IgD-negative memory B cell (primary cell): ENCODE results near the gene TNRC6A. TPM values are rescaled to one million over a fixed set of nuclear protein-coding genes. Genes with fewer than 3 reads are reported as not detected.
A peak's percentile ranks its signal among the peaks of the same experiment; 100 is the strongest.
"Not testable (repeated sequence)": the region's sequence is repeated elsewhere in the genome, so short reads cannot be mapped to it uniquely, and the experiment has no call there.

Experiments used
- H3K27ac Mint-ChIP-seq, 3 donors: one replicate each; pipeline ENCODE4 v1.8.0; 2020 to 2022; ENCODE audit warnings: mild to moderate bottlenecking in 3 of 3, mixed read lengths in 3 of 3, moderate library complexity in 1 of 3
- H3K27me3 Mint-ChIP-seq: one replicate; pipeline ENCODE4 v1.8.0; 2021; ENCODE audit warnings: mixed read lengths
- H3K36me3 Mint-ChIP-seq: one replicate; pipeline ENCODE4 v1.8.0; 2020; ENCODE audit warnings: mild to moderate bottlenecking, mixed read lengths
- H3K4me1 Mint-ChIP-seq, 3 donors: one replicate each; pipeline ENCODE4 v1.8.0; 2020 to 2022; ENCODE audit warnings: mixed read lengths in 3 of 3, mild to moderate bottlenecking in 1 of 3
- H3K4me3 Mint-ChIP-seq, 4 donors: one replicate each; pipeline ENCODE4 v1.8.0; 2020 to 2022; ENCODE audit warnings: mild to moderate bottlenecking in 4 of 4, mixed read lengths in 4 of 4, moderate library complexity in 3 of 4
- H3K9me3 Mint-ChIP-seq, 3 donors: one replicate each; pipeline ENCODE4 v1.8.0; 2020 to 2021; ENCODE audit warnings: mixed read lengths in 3 of 3, mild to moderate bottlenecking in 1 of 3
- polyA plus RNA-seq: library from polyadenylated mRNA; unstranded; fragments of 300-500 nt; fragmentation: Illumina TruSeq; gene quantifications from one replicate; pipeline ENCODE4 v1.2.3, GENCODE V29; 2021

The TNRC6A gene
- polyA plus RNA-seq, 1 donor from 2014 or later: 26.3 TPM

GRCh38 chr16:24800586-24800985 lies 71.1 kb downstream of the TNRC6A start:
- Mint-ChIP-seq H3K27ac (no peak overlapping the region), H3K36me3 (peaks cover 16% of the 10 kb centered on the region), H3K4me1 (peaks cover 0 to 2% (median 0%) of the 10 kb centered on the region in 3 donors), H3K27me3 (no peaks in the 10 kb centered on the region), H3K9me3 (no peaks in the 10 kb centered on the region), H3K4me3 (no peak overlapping the region)

- Mint-ChIP-seq H3K4me3 (no peak overlapping the region), H3K9me3 (no peaks in the 10 kb centered on the region), H3K27ac (peak overlapping the region in 1 of 3 donors; percentile 3), H3K4me1 (peaks cover 0 to 2% (median 0%) of the 10 kb centered on the region in 3 donors), H3K36me3 (peaks cover 16% of the 10 kb centered on the region), H3K27me3 (no peaks in the 10 kb centered on the region)
These were observed 72.4 kb downstream of the TNRC6A start for GRCh38 chr16:24801761-24802302.

DNA sequence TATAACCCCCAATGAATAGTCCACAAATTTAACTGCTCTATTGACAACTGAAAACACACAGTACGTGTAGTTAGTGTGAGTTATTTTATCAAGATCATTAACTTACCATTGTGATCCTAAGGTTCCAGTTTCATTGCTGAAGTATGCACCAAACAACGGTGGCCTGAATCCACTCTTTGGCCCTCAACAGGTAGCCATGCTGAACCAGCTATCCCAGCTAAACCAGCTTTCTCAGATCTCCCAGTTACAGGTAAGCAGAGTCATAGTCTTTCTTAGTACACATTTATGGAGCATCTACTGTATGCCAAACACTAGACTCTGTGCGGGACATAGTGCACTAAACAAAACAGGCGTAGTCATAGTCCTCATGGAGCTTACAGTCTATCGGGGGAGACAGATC lies 76.0 kb downstream of the TNRC6A start:
- no peak overlapping the region for H3K27ac Mint-ChIP-seq
- no peaks in the 10 kb centered on the region for H3K9me3 Mint-ChIP-seq
- peaks cover 8% of the 10 kb centered on the region for H3K36me3 Mint-ChIP-seq
- H3K4me1 Mint-ChIP-seq: peaks cover 0 to 2% (median 0%) of the 10 kb centered on the region in 3 donors
- H3K27me3 Mint-ChIP-seq: no peaks in the 10 kb centered on the region
- H3K4me3 Mint-ChIP-seq: no peak overlapping the region

DNA sequence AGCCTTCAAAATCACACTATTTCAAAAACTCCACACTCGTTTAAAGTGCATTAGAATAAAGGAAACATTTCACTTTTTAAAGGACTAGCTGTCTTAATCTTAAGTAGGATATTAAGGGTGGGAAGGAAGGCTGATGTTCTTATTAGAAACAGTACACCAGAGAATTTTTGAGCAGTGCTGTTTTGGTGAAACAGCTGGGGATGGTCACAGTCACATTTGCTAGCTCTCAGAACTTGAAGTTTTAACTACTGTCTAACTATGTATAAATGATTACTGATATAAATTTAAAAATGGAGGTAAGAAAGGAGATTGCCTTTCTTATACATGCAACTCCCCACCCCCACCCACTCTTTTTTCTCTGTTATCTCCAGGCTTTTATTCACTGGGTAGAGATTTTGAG lies 77.8 kb downstream of the TNRC6A start:
- H3K36me3 Mint-ChIP-seq: peaks cover 6% of the 10 kb centered on the region

DNA sequence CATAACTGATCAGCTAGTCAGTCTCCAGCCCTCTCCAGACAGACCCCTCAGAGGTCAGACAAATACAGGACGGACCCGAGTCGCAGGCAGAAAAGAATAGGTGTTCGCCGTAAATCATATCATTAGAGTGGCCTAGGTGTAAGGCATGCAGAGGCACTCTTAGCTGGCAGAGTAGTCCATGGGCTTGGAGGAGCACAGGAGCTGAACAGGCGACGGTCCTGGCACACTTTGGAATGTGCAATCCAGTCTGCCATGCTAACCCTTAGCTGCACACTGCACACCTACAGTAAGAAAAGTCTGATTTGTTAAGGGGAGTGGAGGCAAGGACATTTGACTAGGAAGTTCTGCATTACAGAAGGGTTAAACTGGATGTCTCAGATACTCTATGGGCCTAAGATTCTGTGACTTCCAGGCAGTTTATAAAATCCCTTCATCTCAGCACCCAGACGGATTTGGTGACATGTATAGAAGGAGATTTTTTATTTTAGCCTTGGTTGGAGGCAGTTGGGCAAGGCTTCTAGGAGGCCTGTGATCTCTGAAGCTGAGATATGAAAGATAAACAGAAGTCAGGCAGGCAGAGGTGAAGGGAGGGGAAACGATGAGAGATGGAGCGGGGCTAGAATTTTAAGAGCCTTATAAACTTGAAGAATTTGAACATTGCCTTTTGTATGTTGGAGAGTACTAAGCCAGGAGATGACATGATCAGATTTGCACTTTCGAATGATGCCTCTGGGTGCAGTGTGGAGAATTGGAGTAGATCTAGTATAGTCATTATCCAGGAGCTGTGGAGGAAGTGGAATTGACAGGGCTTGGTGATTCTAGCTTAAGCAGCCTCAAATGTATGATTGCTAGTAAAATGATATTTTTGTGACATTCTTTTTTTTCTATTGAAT lies 81.7 kb downstream of the TNRC6A start:
- Mint-ChIP-seq H3K36me3 (peaks cover 6% of the 10 kb centered on the region), H3K27me3 (no peaks in the 10 kb centered on the region), H3K27ac (peak overlapping the region in 2 of 3 donors; percentile 10 to 14)

More for the DNA sequence above, 77.8 kb downstream of the TNRC6A start:
- Mint-ChIP-seq H3K9me3 (no peaks in the 10 kb centered on the region), H3K27me3 (no peaks in the 10 kb centered on the region), H3K4me3 (no peak overlapping the region), H3K4me1 (no peaks in the 10 kb centered on the region), H3K27ac (no peak overlapping the region)

GRCh38 chr16:24812813-24813212 lies 83.4 kb downstream of the TNRC6A start:
- not testable (repeated sequence) for H3K4me3 Mint-ChIP-seq, H3K9me3 Mint-ChIP-seq, H3K27ac Mint-ChIP-seq, H3K4me1 Mint-ChIP-seq, H3K36me3 Mint-ChIP-seq, H3K27me3 Mint-ChIP-seq

More for the DNA sequence above, 81.7 kb downstream of the TNRC6A start:
- Mint-ChIP-seq H3K4me3 (no peak overlapping the region), H3K4me1 (no peaks in the 10 kb centered on the region), H3K9me3 (no peaks in the 10 kb centered on the region)

GRCh38 chr16:24815021-24815420 lies 85.6 kb downstream of the TNRC6A start:
- Mint-ChIP-seq H3K27me3 (no peaks in the 10 kb centered on the region), H3K9me3 (no peaks in the 10 kb centered on the region), H3K4me1 (no peaks in the 10 kb centered on the region), H3K4me3 (no peak overlapping the region), H3K27ac (no peak overlapping the region), H3K36me3 (peaks cover 10% of the 10 kb centered on the region)

- no peaks in the 10 kb centered on the region for H3K27me3 Mint-ChIP-seq
- H3K4me1 Mint-ChIP-seq: no peaks in the 10 kb centered on the region
- H3K27ac Mint-ChIP-seq: no peak overlapping the region
- H3K36me3 Mint-ChIP-seq: peaks cover 7% of the 10 kb centered on the region
- no peak overlapping the region for H3K4me3 Mint-ChIP-seq
- H3K9me3 Mint-ChIP-seq: no peaks in the 10 kb centered on the region
These were observed 87.2 kb downstream of the TNRC6A start for GRCh38 chr16:24816688-24817087.

GRCh38 chr16:24819462-24820040 lies 90.1 kb downstream of the TNRC6A start:
- H3K4me1 Mint-ChIP-seq: no peaks in the 10 kb centered on the region
- H3K36me3 Mint-ChIP-seq: peaks cover 12% of the 10 kb centered on the region
- H3K9me3 Mint-ChIP-seq: no peaks in the 10 kb centered on the region
- peak overlapping the region in 1 of 3 donors; percentile 78 for H3K27ac Mint-ChIP-seq
- H3K27me3 Mint-ChIP-seq: no peaks in the 10 kb centered on the region
- no peak overlapping the region for H3K4me3 Mint-ChIP-seq

DNA sequence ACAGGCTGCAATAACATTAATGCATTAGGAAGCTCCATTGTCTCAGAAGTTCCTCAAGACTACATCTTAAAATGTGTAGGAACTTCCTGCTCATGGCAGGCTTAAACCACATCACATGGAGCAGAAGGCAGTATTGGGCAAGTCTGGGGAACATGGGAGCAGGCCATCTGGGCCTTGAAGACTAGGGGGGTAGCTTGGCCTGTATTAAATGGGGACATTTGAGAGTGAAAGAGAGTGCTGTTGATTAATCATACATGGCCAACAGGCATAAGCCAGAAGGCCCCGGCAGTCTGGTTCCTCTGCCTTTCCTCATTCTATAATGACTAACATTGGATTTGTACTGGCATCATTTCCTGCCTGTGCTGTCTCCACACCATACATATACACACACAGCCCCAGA lies 91.1 kb downstream of the TNRC6A start:
- H3K27me3 Mint-ChIP-seq: no peaks in the 10 kb centered on the region
- H3K9me3 Mint-ChIP-seq: no peaks in the 10 kb centered on the region
- H3K4me1 Mint-ChIP-seq: no peaks in the 10 kb centered on the region
- peaks cover 13% of the 10 kb centered on the region for H3K36me3 Mint-ChIP-seq
- no peak overlapping the region for H3K4me3 Mint-ChIP-seq
- peak overlapping the region in 1 of 3 donors; percentile 28 for H3K27ac Mint-ChIP-seq

DNA sequence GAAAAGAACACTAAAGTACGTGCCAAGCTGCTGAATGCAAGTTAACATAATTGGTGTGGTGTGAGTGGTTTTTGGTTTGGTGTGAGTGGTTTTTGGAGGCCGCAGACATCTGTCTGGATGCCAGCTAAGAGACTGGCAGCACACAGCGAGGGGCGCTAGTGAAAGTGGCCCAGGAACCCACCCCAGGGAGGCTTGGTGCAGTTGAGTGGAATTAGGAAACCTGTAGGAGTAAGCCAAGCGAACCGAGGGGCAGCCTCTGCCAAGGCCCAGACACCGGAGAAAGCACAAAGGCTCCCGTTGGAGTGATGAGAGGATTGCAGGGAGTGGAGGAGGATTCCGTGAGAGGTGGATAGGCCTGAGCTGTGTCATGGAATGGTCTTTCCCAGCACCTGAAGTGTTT lies 91.7 kb downstream of the TNRC6A start:
- Mint-ChIP-seq H3K27ac (no peak overlapping the region), H3K9me3 (no peaks in the 10 kb centered on the region), H3K27me3 (no peaks in the 10 kb centered on the region), H3K4me3 (no peak overlapping the region), H3K36me3 (peaks cover 16% of the 10 kb centered on the region), H3K4me1 (no peaks in the 10 kb centered on the region)

GRCh38 chr16:24822542-24822941 lies 93.1 kb downstream of the TNRC6A start:
- Mint-ChIP-seq H3K27ac (no peak overlapping the region), H3K4me1 (no peaks in the 10 kb centered on the region), H3K27me3 (no peaks in the 10 kb centered on the region), H3K4me3 (no peak overlapping the region), H3K9me3 (peaks cover 0 to 2% (median 0%) of the 10 kb centered on the region in 3 donors), H3K36me3 (peaks cover 22% of the 10 kb centered on the region)

- peaks cover 18% of the 10 kb centered on the region for H3K36me3 Mint-ChIP-seq
- peaks cover 0 to 2% (median 0%) of the 10 kb centered on the region in 3 donors for H3K9me3 Mint-ChIP-seq
- no peak overlapping the region for H3K4me3 Mint-ChIP-seq
- H3K27ac Mint-ChIP-seq: no peak overlapping the region
- no peaks in the 10 kb centered on the region for H3K4me1 Mint-ChIP-seq
- no peaks in the 10 kb centered on the region for H3K27me3 Mint-ChIP-seq
These were observed 93.5 kb downstream of the TNRC6A start for GRCh38 chr16:24822974-24823373.

DNA sequence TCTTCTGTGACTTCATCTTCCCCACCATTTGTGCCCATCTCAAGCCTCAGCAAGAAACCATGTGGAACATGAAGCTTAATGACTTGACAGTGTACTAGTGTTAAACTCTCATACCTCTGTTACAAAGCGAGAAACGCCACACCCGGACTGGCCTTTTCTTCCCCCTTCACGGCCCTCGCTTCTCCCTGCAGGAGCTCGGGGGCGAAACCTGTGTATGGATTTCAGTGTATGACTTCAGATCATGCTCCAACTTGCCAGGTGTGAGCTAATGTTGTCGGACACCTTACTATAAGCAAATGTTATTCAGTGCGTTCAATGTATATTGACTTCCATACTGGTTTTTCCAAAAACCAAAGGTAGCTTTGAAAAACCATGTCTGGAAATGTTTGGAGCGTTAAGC lies 96.2 kb downstream of the TNRC6A start:
- peak overlapping the region in 1 of 4 donors; percentile 18 for H3K4me3 Mint-ChIP-seq
- no peaks in the 10 kb centered on the region for H3K4me1 Mint-ChIP-seq
- no peak overlapping the region for H3K27ac Mint-ChIP-seq
- H3K9me3 Mint-ChIP-seq: peaks cover 0 to 2% (median 0%) of the 10 kb centered on the region in 3 donors
- peaks cover 18% of the 10 kb centered on the region for H3K36me3 Mint-ChIP-seq
- H3K27me3 Mint-ChIP-seq: no peaks in the 10 kb centered on the region

DNA sequence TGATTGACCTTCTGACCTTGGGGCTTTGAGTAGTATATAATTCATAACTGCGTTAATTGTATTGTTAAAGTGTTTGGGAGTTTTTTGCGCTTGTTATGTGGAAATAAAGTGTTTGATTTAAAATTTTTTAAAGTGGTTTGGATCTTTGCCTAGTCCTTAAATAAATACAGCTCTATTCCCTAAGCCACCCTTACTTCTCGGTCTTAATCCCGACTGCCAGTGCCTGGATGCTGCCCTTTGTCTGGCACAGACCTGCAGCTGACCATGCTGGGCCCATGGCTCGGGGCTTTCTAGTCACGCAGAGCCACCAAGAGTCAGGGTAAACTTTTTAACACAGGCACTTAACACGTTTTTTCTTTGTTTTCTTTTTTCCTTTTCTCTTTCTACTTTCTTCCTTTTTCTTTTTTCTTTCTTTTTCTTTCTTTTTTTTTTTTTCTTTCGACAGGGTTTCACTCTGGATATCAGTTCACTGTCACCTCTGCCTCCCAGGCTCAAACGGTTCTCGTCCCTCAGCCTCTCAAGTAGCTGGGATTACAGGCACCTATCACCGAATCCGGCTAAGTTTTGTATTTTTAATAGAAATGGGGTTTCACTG lies 96.7 kb downstream of the TNRC6A start:
- no peaks in the 10 kb centered on the region for H3K4me1 Mint-ChIP-seq
- H3K4me3 Mint-ChIP-seq: no peak overlapping the region
- H3K27me3 Mint-ChIP-seq: no peaks in the 10 kb centered on the region
- peaks cover 0 to 2% (median 0%) of the 10 kb centered on the region in 3 donors for H3K9me3 Mint-ChIP-seq
- no peak overlapping the region for H3K27ac Mint-ChIP-seq
- H3K36me3 Mint-ChIP-seq: peaks cover 18% of the 10 kb centered on the region
